KMS-11 (cell line): ENCODE measurements around the gene KIAA0513.

Experiments used
- H2AFZ ChIP-seq: fragments of 200-600 bp; sonication (generic); 2 replicates; pipeline ENCODE4 v1.6.1; 2016; ENCODE audit warnings: antibody characterized with exemption, mixed run types, low read depth
- H3K27ac ChIP-seq: fragments of 200-600 bp; sonication (generic); 2 replicates; pipeline ENCODE4 v1.6.1; 2016; ENCODE audit warnings: mild to moderate bottlenecking, mixed run types
- H3K27me3 ChIP-seq: fragments of 200-600 bp; sonication (generic); 2 replicates; pipeline ENCODE4 v1.6.1; 2017; ENCODE audit warnings: mild to moderate bottlenecking, low read depth, mixed run types, moderate library complexity; ENCODE audit not compliant: insufficient read depth
- H3K36me3 ChIP-seq: fragments of 200-600 bp; sonication (generic); 2 replicates; pipeline ENCODE4 v1.6.1; 2017; ENCODE audit warnings: mild to moderate bottlenecking, mixed run types; ENCODE audit not compliant: insufficient read depth
- H3K4me1 ChIP-seq: fragments of 200-600 bp; sonication (generic); 2 replicates; pipeline ENCODE4 v1.6.1; 2016; ENCODE audit warnings: mild to moderate bottlenecking, low read depth, mixed run types; ENCODE audit not compliant: poor library complexity, severe bottlenecking
- H3K4me2 ChIP-seq: fragments of 200-600 bp; sonication (generic); 2 replicates; pipeline ENCODE4 v1.7.0; 2016; ENCODE audit warnings: mild to moderate bottlenecking, mixed run types
- H3K4me3 ChIP-seq: fragments of 200-600 bp; sonication (generic); IDR thresholded peaks from 2 replicates; pipeline ENCODE4 v1.6.1; 2017; ENCODE audit warnings: low read depth, low read length, mixed read lengths; ENCODE audit not compliant: insufficient read depth
- H3K79me2 ChIP-seq: fragments of 200-600 bp; sonication (generic); 2 replicates; pipeline ENCODE4 v1.6.1; 2016; ENCODE audit warnings: low read depth, mixed run types; ENCODE audit not compliant: insufficient read depth
- H3K9ac ChIP-seq: fragments of 200-600 bp; sonication (generic); 2 replicates; pipeline ENCODE4 v1.6.1; 2016; ENCODE audit warnings: mild to moderate bottlenecking, mixed run types
- H4K20me1 ChIP-seq: fragments of 200-600 bp; sonication (generic); 2 replicates; pipeline ENCODE4 v1.6.1; 2016; ENCODE audit warnings: mild to moderate bottlenecking, mixed run types; ENCODE audit not compliant: insufficient read depth
- CTCF ChIP-seq: fragments of 200-600 bp; sonication (generic); conservative IDR thresholded peaks from 2 replicates; pipeline ENCODE4 v1.6.1; 2017; ENCODE audit warnings: low read depth, mild to moderate bottlenecking, antibody characterized with exemption, low read length, moderate library complexity, mixed read lengths

Gene KIAA0513

GRCh38 chr16:85133290-85133599, 105.7 kb downstream of the KIAA0513 start:
- Histone ChIP-seq H3K4me3 (no peak overlapping the region), H3K27me3 (peaks cover 95% of the 10 kb centered on the region), H3K79me2 (no peaks in the 10 kb centered on the region), H3K4me1 (no peaks in the 10 kb centered on the region), H3K9ac (no peak overlapping the region), H3K36me3 (no peaks in the 10 kb centered on the region), H3K4me2 (no peak overlapping the region), H3K27ac (no peak overlapping the region), H4K20me1 (no peaks in the 10 kb centered on the region), H2AFZ (no peak overlapping the region)
- TF ChIP-seq CTCF, result no peak

- Histone ChIP-seq H4K20me1 (no peaks in the 10 kb centered on the region), H3K27me3 (peaks cover 95% of the 10 kb centered on the region), H3K4me3 (no peak overlapping the region), H2AFZ (no peak overlapping the region), H3K36me3 (no peaks in the 10 kb centered on the region), H3K4me2 (no peak overlapping the region), H3K4me1 (no peaks in the 10 kb centered on the region), H3K9ac (no peak overlapping the region), H3K79me2 (no peaks in the 10 kb centered on the region), H3K27ac (no peak overlapping the region)
- no peak for TF ChIP-seq CTCF
Measured at GRCh38 chr16:85134076-85134788, 106.6 kb downstream of the KIAA0513 start.

- Histone ChIP-seq H3K9ac (no peak overlapping the region), H3K4me1 (no peaks in the 10 kb centered on the region), H3K36me3 (no peaks in the 10 kb centered on the region), H3K79me2 (no peaks in the 10 kb centered on the region), H4K20me1 (no peaks in the 10 kb centered on the region), H3K4me3 (no peak overlapping the region), H3K27me3 (peaks cover 95% of the 10 kb centered on the region), H2AFZ (no peak overlapping the region), H3K27ac (no peak overlapping the region), H3K4me2 (no peak overlapping the region)
- no peak for TF ChIP-seq CTCF
Measured at GRCh38 chr16:85134789-85135142, 107.2 kb downstream of the KIAA0513 start.

- no peak for TF ChIP-seq CTCF
- no peak overlapping the region for H3K9ac ChIP-seq
- no peaks in the 10 kb centered on the region for H3K4me1 ChIP-seq
- no peaks in the 10 kb centered on the region for H3K36me3 ChIP-seq
- peaks cover 95% of the 10 kb centered on the region for H3K27me3 ChIP-seq
- H3K4me2 ChIP-seq, result no peak overlapping the region
- no peaks in the 10 kb centered on the region for H3K79me2 ChIP-seq
- H3K27ac ChIP-seq, result no peak overlapping the region
- H4K20me1 ChIP-seq, result no peaks in the 10 kb centered on the region
- H2AFZ ChIP-seq, result 0 out of 2 replicates have a peak overlapping the region, but pooled peaks have one; percentile 7
- no peak overlapping the region for H3K4me3 ChIP-seq
Measured at GRCh38 chr16:85136213-85136701, 108.7 kb downstream of the KIAA0513 start.
